WTC11 (cell line): ENCODE data around the gene PHPT1. TPM values are rescaled to one million over a fixed set of nuclear protein-coding genes. Genes with fewer than 3 reads are reported as not detected.

Experiments used
- ATAC-seq: fragments of 200-7000 bp; cut with Tn5 transposase; 2 replicates; pipeline ENCODE4 v1.10.0; 2021; ENCODE audit warnings: mild to moderate bottlenecking, moderate library complexity
- CTCF ChIA-PET: fragments of 300-600 bp; sonication (Branson Sonifier 250); formaldehyde crosslinking; loops from one replicate; lab custom pipeline; 2021; ENCODE audit warnings: antibody characterized with exemption; lab: Charles Lee
- POLR2A ChIA-PET: fragments of 350-600 bp; sonication (Branson Sonifier 250); formaldehyde crosslinking; loops from one replicate; lab custom pipeline; 2021; ENCODE audit warnings: antibody characterized with exemption; lab: Charles Lee
- DNase-seq: peaks from one replicate; pipeline ENCODE4 v3.0.0; 2021; ENCODE audit warnings: low spot score
- H3K27ac Mint-ChIP-seq: 2 replicates; pipeline ENCODE4 v1.8.0; 2021; ENCODE audit warnings: mixed read lengths
- H3K27me3 Mint-ChIP-seq: 2 replicates; pipeline ENCODE4 v1.8.0; 2021; ENCODE audit warnings: low read depth, mild to moderate bottlenecking, moderate library complexity, mixed read lengths
- H3K36me3 Mint-ChIP-seq: 2 replicates; pipeline ENCODE4 v1.8.0; 2021; ENCODE audit warnings: mixed read lengths
- H3K4me1 Mint-ChIP-seq: 2 replicates; pipeline ENCODE4 v1.8.0; 2022; ENCODE audit warnings: mixed read lengths
- H3K4me3 Mint-ChIP-seq: 2 replicates; pipeline ENCODE4 v1.8.0; 2021; ENCODE audit warnings: mild to moderate bottlenecking, moderate library complexity, mixed read lengths
- H3K9me3 Mint-ChIP-seq: 2 replicates; pipeline ENCODE4 v1.8.0; 2021; ENCODE audit warnings: mixed read lengths
- ATF2 ChIP-seq: sonication (generic); formaldehyde crosslinking; IDR thresholded peaks from 2 replicates; pipeline ENCODE4 v1.8.1; 2022; ENCODE audit warnings: low read depth, missing genetic modification reagents, borderline replicate concordance
- CREB1 ChIP-seq: sonication (generic); formaldehyde crosslinking; IDR thresholded peaks from 2 replicates; pipeline ENCODE4 v1.8.0; 2023; ENCODE audit warnings: mild to moderate bottlenecking, missing genetic modification reagents
- CTCF ChIP-seq: fragments of 200-600 bp; IDR thresholded peaks from 2 replicates; pipeline ENCODE4 v1.8.0; 2022; ENCODE audit warnings: antibody characterized with exemption
- EMX1 ChIP-seq: fragments of 250-450 bp; sonication (Bioruptor Pico); IDR thresholded peaks from 2 replicates; pipeline ENCODE4 v1.8.0; 2021; ENCODE audit warnings: mild to moderate bottlenecking
- ESRRA ChIP-seq: sonication (generic); formaldehyde crosslinking; IDR thresholded peaks from 2 replicates; pipeline ENCODE4 v1.8.1; 2022; ENCODE audit warnings: mild to moderate bottlenecking, missing genetic modification reagents, borderline replicate concordance
- KAT7 ChIP-seq: sonication (generic); formaldehyde crosslinking; IDR thresholded peaks from 2 replicates; pipeline ENCODE4 v1.8.1; 2023; ENCODE audit warnings: missing genetic modification reagents, mild to moderate bottlenecking, borderline replicate concordance
- MYBL2 ChIP-seq: sonication (generic); formaldehyde crosslinking; IDR thresholded peaks from 2 replicates; pipeline ENCODE4 v1.8.1; 2023; ENCODE audit warnings: mild to moderate bottlenecking, moderate library complexity, missing genetic modification reagents
- NFYB ChIP-seq: sonication (generic); formaldehyde crosslinking; conservative IDR thresholded peaks from 2 replicates; pipeline ENCODE4 v1.8.0; 2022; ENCODE audit warnings: low read depth, missing genetic modification reagents
- RORB ChIP-seq: fragments of 250-450 bp; sonication (Bioruptor Pico); IDR thresholded peaks from 2 replicates; pipeline ENCODE4 v1.9.0; 2021; ENCODE audit warnings: mild to moderate bottlenecking
- SMAD3 ChIP-seq: sonication (generic); formaldehyde crosslinking; IDR thresholded peaks from 2 replicates; pipeline ENCODE4 v1.8.0; 2022; ENCODE audit warnings: missing genetic modification reagents, mild to moderate bottlenecking, borderline replicate concordance
- SP1 ChIP-seq: sonication (generic); formaldehyde crosslinking; conservative IDR thresholded peaks from 2 replicates; pipeline ENCODE4 v1.8.1; 2022; ENCODE audit warnings: missing genetic modification reagents
- USF1 ChIP-seq: sonication (generic); formaldehyde crosslinking; IDR thresholded peaks from 2 replicates; pipeline ENCODE4 v1.8.0; 2022; ENCODE audit warnings: mild to moderate bottlenecking, missing genetic modification reagents
- ZNF317 ChIP-seq: sonication (generic); formaldehyde crosslinking; IDR thresholded peaks from 2 replicates; pipeline ENCODE4 v1.8.1; 2023; ENCODE audit warnings: low read depth, mild to moderate bottlenecking, moderate library complexity, missing genetic modification reagents, borderline replicate concordance
- ZNF396 ChIP-seq: fragments of 250-450 bp; sonication (Bioruptor Pico); IDR thresholded peaks from 2 replicates; pipeline ENCODE4 v1.8.0; 2021; ENCODE audit warnings: mild to moderate bottlenecking, moderate library complexity, borderline replicate concordance
- ZNF532 ChIP-seq: fragments of 250-450 bp; sonication (Bioruptor Pico); IDR thresholded peaks from 2 replicates; pipeline ENCODE4 v1.9.0; 2021; ENCODE audit warnings: mild to moderate bottlenecking, borderline replicate concordance
- total RNA-seq: library from RNA; stranded (reverse); gene quantifications from 3 replicates; pipeline ENCODE4 v1.2.3, GENCODE V29; 2021

Gene PHPT1
- total RNA-seq, 1 experiment from 2014 or later: 138 TPM

- TF ChIP-seq ZNF396 (CRISPR knock-in tag): no peak
Observed at GRCh38 chr9:136850866-136851775, 1.9 kb downstream of the PHPT1 start (continued).

- DNase-seq (no peak), ATAC-seq (no peak)
- Mint-ChIP-seq H3K4me1 (peaks cover 4% of the 10 kb centered on the region), H3K27me3 (no peaks in the 10 kb centered on the region), H3K4me3 (no peak within 1 kb of the TSS), H3K27ac (no peak within 1 kb of the TSS), H3K36me3 (peaks cover 2% of the 10 kb centered on the region; the same call in 1 of the 2 replicates), H3K9me3 (no peaks in the 10 kb centered on the region)
- no peak for TF ChIP-seq CREB1
- no peak for TF ChIP-seq ESRRA (CRISPR knock-in tag)
- no peak for TF ChIP-seq KAT7 (CRISPR knock-in tag)
- no peak for TF ChIP-seq NFYB (CRISPR knock-in tag)
- TF ChIP-seq MYBL2 (CRISPR knock-in tag): no peak
- TF ChIP-seq RORB (CRISPR knock-in tag): no peak
- no peak for TF ChIP-seq ZNF532 (CRISPR knock-in tag)
- no peak for TF ChIP-seq EMX1 (CRISPR knock-in tag)
- TF ChIP-seq ATF2: no peak
- TF ChIP-seq CTCF: no peak
- no peak for TF ChIP-seq SP1 (CRISPR knock-in tag)
- TF ChIP-seq SMAD3: no peak
- TF ChIP-seq ZNF317 (CRISPR knock-in tag): no peak
- TF ChIP-seq USF1 (CRISPR knock-in tag): no peak
- POLR2A ChIA-PET: interaction anchor here (0.8 to 1.0 kb wide), 2 partner anchors 8 to 10 kb away, joined by 3 read pairs; no protein-coding TSS in a partner anchor
- CTCF ChIA-PET: no interaction called here
Observed at GRCh38 chr9:136851941-136852663, 2.9 kb downstream of the PHPT1 start, which contains the start of gene MAMDC4. TSS of gene MAMDC4 (plus strand) at chr9:136852346. CDS start at chr9:136852417, 71 bp downstream.
